Tibial nerve (tissue), 4 donors: ENCODE data around the gene NUP188.

Experiments
- CTCF ChIP-seq, 5 experiments: fragments of 200-600 bp in 3 of 5; fragments of 450-650 bp in 2 of 5; sonication (generic) in 3 of 5; IDR thresholded peaks; one replicate each; pipeline ENCODE4 v1.5.1; 2016 to 2019; ENCODE audit warnings: antibody characterized with exemption in 5 of 5, mild to moderate bottlenecking in 3 of 5, moderate library complexity in 2 of 5
- EP300 ChIP-seq, 2 donors: sonication (generic); formaldehyde crosslinking; IDR thresholded peaks; one replicate each; pipeline ENCODE4 v1.6.1; 2017; ENCODE audit warnings: antibody characterized with exemption in 2 of 2, mild to moderate bottlenecking in 1 of 2

GRCh38 chr9:128910906-128911305 lies 36.6 kb upstream of the NUP188 start:
- TF ChIP-seq CTCF (IDR thresholded peaks at IDR 0.05) (no peak), EP300 (IDR thresholded peaks at IDR 0.05) (no peak)
